Neutrophil (primary cell): ENCODE data around the gene SNX1.
"Not testable (repeated sequence)": the region's sequence is repeated elsewhere in the genome, so short reads cannot be mapped to it uniquely, and the experiment has no call there.

Experiments used
- H3K27ac ChIP-seq: fragments of 200-600 bp; sonication (generic); 2 replicates; pipeline ENCODE4 v1.5.1; 2016; ENCODE audit warnings: mild to moderate bottlenecking, moderate library complexity
- H3K27me3 ChIP-seq: fragments of 200-600 bp; sonication (generic); 2 replicates; pipeline ENCODE4 v1.6.0; 2016; ENCODE audit warnings: mild to moderate bottlenecking
- H3K36me3 ChIP-seq: fragments of 200-600 bp; sonication (generic); 2 replicates; pipeline ENCODE4 v1.5.1; 2017
- H3K4me1 ChIP-seq, 2 experiments: fragments of 200-600 bp in 1 of 2; sonication (generic) in 1 of 2; 1 replicate in 1 of 2; 2 replicates in 1 of 2; pipeline versions ENCODE4 v1.5.1 to v1.6.1; 2013 to 2016; ENCODE audit warnings: low read depth in 1 of 2, low read length in 1 of 2, mild to moderate bottlenecking in 1 of 2, moderate library complexity in 1 of 2; ENCODE audit not compliant: control insufficient read depth in 1 of 2, insufficient read depth in 1 of 2
- H3K4me3 ChIP-seq, 2 experiments: fragments of 200-600 bp in 1 of 2; sonication (generic) in 1 of 2; 1 replicate in 1 of 2; 2 replicates in 1 of 2; pipeline ENCODE4 v1.5.1; 2013 to 2016; ENCODE audit warnings: low read depth in 1 of 2, low read length in 1 of 2, mild to moderate bottlenecking in 1 of 2, moderate library complexity in 1 of 2
- H3K9me3 ChIP-seq: fragments of 200-600 bp; sonication (generic); 2 replicates; pipeline ENCODE4 v1.5.1; 2016
- TF ChIP-seq, protein P1 (sequence below): fragments of 200-600 bp; sonication (generic); IDR thresholded peaks from 2 replicates; pipeline ENCODE4 v1.5.1; 2016; ENCODE audit warnings: antibody characterized with exemption

Gene SNX1

GRCh38 chr15:64112073-64112772 is 16.4 kb downstream of the SNX1 start:
- no peaks in the 10 kb centered on the region for H3K27me3 ChIP-seq

GRCh38 chr15:64112904-64113303 is 17.1 kb downstream of the SNX1 start:
- peaks cover 39 to 44% of the 10 kb centered on the region in 2 experiments for H3K4me1 ChIP-seq
- TF ChIP-seq, protein P1, sequence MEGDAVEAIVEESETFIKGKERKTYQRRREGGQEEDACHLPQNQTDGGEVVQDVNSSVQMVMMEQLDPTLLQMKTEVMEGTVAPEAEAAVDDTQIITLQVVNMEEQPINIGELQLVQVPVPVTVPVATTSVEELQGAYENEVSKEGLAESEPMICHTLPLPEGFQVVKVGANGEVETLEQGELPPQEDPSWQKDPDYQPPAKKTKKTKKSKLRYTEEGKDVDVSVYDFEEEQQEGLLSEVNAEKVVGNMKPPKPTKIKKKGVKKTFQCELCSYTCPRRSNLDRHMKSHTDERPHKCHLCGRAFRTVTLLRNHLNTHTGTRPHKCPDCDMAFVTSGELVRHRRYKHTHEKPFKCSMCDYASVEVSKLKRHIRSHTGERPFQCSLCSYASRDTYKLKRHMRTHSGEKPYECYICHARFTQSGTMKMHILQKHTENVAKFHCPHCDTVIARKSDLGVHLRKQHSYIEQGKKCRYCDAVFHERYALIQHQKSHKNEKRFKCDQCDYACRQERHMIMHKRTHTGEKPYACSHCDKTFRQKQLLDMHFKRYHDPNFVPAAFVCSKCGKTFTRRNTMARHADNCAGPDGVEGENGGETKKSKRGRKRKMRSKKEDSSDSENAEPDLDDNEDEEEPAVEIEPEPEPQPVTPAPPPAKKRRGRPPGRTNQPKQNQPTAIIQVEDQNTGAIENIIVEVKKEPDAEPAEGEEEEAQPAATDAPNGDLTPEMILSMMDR: no peak

More at GRCh38 chr15:64112073-64112772, 16.4 kb downstream of the SNX1 start:
- no peaks in the 10 kb centered on the region for H3K9me3 ChIP-seq
- peak overlapping the region in 1 of 2 experiments; percentile 23 for H3K4me3 ChIP-seq
- H3K4me1 ChIP-seq: peaks cover 39 to 44% of the 10 kb centered on the region in 2 experiments
- H3K27ac ChIP-seq: peak overlapping the region; percentile 74
- TF ChIP-seq, protein P1: no peak
- H3K36me3 ChIP-seq: peaks cover 30% of the 10 kb centered on the region

DNA sequence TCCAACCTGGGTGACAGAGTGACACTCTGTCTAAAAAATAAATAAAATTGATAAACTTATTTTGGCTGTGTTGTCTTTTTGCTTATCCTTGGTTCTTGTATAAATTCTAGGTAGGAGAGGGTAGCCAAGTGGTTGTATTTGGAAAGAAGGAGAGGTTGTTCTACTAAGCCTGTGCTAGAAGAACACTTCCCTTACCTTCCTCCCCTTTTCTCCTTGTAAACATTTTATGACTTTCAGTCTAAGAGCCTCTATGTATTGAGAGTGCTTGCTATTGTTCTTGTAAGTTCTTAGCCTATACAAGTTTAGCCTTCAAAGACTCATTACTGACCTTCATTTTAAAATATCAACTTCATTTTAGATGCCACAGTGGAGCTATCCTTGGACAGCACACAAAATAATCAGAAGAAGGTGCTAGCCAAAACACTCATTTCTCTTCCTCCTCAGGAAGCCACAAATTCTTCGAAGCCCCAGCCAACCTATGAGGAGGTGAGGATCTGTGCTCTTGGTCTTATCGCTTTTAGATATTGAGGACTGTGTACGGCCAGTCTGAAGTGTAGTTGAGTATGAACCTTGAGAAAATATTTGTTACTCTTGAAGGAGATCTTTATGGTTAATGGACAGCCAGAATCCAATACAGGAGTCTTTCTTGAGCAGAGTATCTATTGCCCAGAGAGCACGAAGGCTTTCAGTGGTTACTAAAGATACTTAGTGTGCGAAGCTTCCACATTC is 22.1 kb downstream of the SNX1 start:
- peaks cover 85% of the 10 kb centered on the region for H3K36me3 ChIP-seq
- no peak overlapping the region for H3K27ac ChIP-seq
- H3K9me3 ChIP-seq: no peaks in the 10 kb centered on the region
- H3K4me1 ChIP-seq: peaks cover 11 to 12% of the 10 kb centered on the region in 2 experiments
- TF ChIP-seq, protein P1: no peak
- H3K27me3 ChIP-seq: no peaks in the 10 kb centered on the region
- no peak overlapping the region for H3K4me3 ChIP-seq

More at GRCh38 chr15:64112904-64113303, 17.1 kb downstream of the SNX1 start:
- Histone ChIP-seq H3K9me3 (no peaks in the 10 kb centered on the region), H3K27me3 (no peaks in the 10 kb centered on the region), H3K36me3 (peaks cover 36% of the 10 kb centered on the region), H3K4me3 (peak overlapping the region in 1 of 2 experiments; percentile 23), H3K27ac (peak overlapping the region; percentile 74)

DNA sequence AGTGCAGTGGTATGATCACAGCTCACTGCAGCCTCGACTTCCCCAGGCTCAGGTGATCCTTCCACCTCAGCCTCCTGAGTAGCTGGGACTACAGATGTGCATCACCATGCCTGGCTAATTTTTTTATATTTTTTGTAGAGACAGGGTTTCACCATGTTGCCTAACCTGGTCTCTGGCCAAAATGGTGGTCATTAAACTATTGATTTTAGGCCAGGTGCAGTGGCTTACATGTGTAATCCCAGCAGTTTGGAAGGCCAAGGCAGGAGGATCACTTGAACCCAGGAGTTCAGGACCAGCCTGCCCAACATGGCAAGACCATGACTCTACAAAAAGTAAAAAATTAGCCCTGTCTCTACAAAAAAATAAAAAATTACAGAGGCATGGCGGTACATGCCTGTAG is 24.5 kb downstream of the SNX1 start:
- H3K4me3 ChIP-seq, H3K4me1 ChIP-seq, H3K9me3 ChIP-seq, H3K27me3 ChIP-seq, H3K27ac ChIP-seq: not testable (repeated sequence)
- H3K36me3 ChIP-seq: peaks cover 96% of the 10 kb centered on the region

DNA sequence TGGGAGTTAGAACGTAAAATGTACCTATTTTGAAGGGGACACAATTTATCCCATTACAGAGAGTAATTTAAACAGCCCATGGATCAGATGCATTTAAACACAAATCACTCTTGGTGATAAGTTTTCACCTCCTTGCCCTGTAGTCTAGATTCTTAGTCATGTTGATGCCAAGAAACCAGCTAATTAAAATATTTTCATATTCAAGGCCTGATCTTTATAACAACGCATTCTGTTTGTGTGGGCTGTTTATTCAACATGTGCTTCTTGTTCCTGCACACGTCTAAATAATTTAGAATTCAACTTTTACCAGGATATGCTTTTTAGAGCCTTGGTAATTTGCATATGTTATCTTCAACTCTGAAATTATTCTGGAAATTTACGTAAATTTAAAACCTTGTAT is 25.8 kb downstream of the SNX1 start:
- no peaks in the 10 kb centered on the region for H3K27me3 ChIP-seq
- H3K36me3 ChIP-seq: peaks cover 93% of the 10 kb centered on the region
- H3K4me1 ChIP-seq: no peaks in the 10 kb centered on the region
- TF ChIP-seq, protein P1: no peak
- H3K27ac ChIP-seq: no peak overlapping the region
- H3K9me3 ChIP-seq: no peaks in the 10 kb centered on the region
- no peak overlapping the region for H3K4me3 ChIP-seq

GRCh38 chr15:64122444-64122843 is 26.7 kb downstream of the SNX1 start:
- TF ChIP-seq, protein P1: no peak
- Histone ChIP-seq H3K36me3 (peaks cover 93% of the 10 kb centered on the region), H3K4me3 (no peak overlapping the region)

More at GRCh38 chr15:64122444-64122843, 26.7 kb downstream of the SNX1 start:
- Histone ChIP-seq H3K27me3 (no peaks in the 10 kb centered on the region), H3K27ac (no peak overlapping the region), H3K4me1 (no peaks in the 10 kb centered on the region), H3K9me3 (no peaks in the 10 kb centered on the region)
